Measurements from ENCODE around the gene RGP1.

GRCh38 chr9:35706951-35707350 lies 42.1 kb upstream of the RGP1 start:
- TF ChIP-seq CTCF (IDR thresholded peaks at IDR 0.05) (no peak), POLR2A (IDR thresholded peaks at IDR 0.05) (no peak)
